ENCODE data around the gene ZNF317. TPM values are rescaled to one million over a fixed set of nuclear protein-coding genes. Genes with fewer than 3 reads are reported as not detected.
"Not testable (repeated sequence)": the region's sequence is repeated elsewhere in the genome, so short reads cannot be mapped to it uniquely, and the experiment has no call there.

ZNF317 gene
- polyA plus RNA-seq, 3 donors from 2014 or later, result 20.3 to 40.4 (median 21.5) TPM

DNA sequence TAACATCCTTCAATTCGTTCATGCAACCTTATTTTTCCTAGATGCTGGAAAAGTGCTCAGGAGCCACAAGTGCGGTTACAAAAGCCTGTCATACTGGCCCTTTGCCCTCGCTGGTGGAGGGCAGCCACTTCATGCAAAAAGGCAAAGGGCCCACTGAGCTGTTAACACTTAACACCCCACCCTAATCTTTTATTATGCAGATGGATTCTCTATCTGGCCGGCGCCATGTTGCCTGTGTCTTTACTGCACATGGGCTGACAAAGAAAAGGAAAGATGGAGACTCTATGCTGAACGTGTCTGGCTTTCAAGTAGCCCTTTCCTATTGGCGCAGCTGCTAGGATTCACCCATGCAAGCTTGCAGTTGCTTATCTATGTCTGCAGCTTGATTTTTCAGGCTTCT, 49.3 kb downstream of the ZNF317 start:
- Mint-ChIP-seq H3K9me3 (no peaks in the 10 kb centered on the region), H3K36me3 (peaks cover 0 to 7% (median 0%) of the 10 kb centered on the region in 3 donors), H3K4me1 (no peaks in the 10 kb centered on the region), H3K4me3 (no peak overlapping the region), H3K27me3 (ENCODE audit: low read depth in 3 of 3) (peaks cover 0 to 21% (median 10%) of the 10 kb centered on the region in 3 donors), H3K27ac (no peak overlapping the region)
- no peak for DNase-seq

DNA sequence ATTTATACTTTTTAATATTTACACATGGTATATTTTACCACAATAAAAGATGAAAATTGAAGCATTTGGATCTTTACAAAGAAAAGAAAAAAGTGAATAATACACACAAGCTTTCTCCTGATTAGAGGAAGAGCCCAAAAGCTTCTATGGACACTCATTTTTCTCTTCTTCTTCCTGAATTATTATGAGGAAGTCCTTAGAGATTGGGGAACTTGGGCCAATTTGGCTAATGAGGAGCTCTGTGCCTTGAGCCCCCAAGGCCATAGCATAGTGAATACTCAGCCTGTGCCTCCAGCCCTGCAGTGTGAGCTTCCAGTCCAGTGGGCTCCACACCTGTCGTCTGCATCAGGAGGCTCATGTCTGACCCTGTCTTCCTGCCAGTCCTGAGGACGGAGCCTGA, 57.8 kb downstream of the ZNF317 start:
- not testable (repeated sequence) for H3K27ac Mint-ChIP-seq, DNase-seq

GRCh38 chr19:9205501-9206113, 65.4 kb downstream of the ZNF317 start:
- no peak overlapping the region for H3K27ac Mint-ChIP-seq
- peaks cover 2 to 5% (median 2%) of the 10 kb centered on the region in 3 donors for H3K27me3 Mint-ChIP-seq (ENCODE audit: low read depth in 3 of 3)

More for the DNA sequence above, 57.8 kb downstream of the ZNF317 start:
- not testable (repeated sequence) for H3K4me1 Mint-ChIP-seq; H3K9me3 Mint-ChIP-seq; H3K36me3 Mint-ChIP-seq; H3K4me3 Mint-ChIP-seq; H3K27me3 Mint-ChIP-seq (ENCODE audit: low read depth in 3 of 3)

More at GRCh38 chr19:9205501-9206113, 65.4 kb downstream of the ZNF317 start:
- DNase-seq, result peak; percentile 58 to 59 (median 58)
- peak overlapping the region; percentile 40 to 63 (median 61) for H3K4me3 Mint-ChIP-seq
- no peaks in the 10 kb centered on the region for H3K36me3 Mint-ChIP-seq
- no peaks in the 10 kb centered on the region for H3K9me3 Mint-ChIP-seq
- H3K4me1 Mint-ChIP-seq, result peaks cover 1 to 10% of the 10 kb centered on the region in 2 donors

Other genes starting within 250 kb of the ZNF317 start
- gene MUC16, start 130.0 kb upstream of the ZNF317 start, polyA plus RNA-seq, result not detected
- not detected for gene OR1M1, start 53.3 kb upstream of the ZNF317 start, polyA plus RNA-seq
- not detected for gene OR7G2, start 32.9 kb upstream of the ZNF317 start, polyA plus RNA-seq
- not detected for gene OR7G1, start 24.6 kb upstream of the ZNF317 start, polyA plus RNA-seq
- not detected for gene OR7G3, start 13.4 kb upstream of the ZNF317 start, polyA plus RNA-seq
- gene OR7D2, start 38.6 kb downstream of the ZNF317 start, polyA plus RNA-seq, result not detected
- gene OR7D4, start 79.2 kb downstream of the ZNF317 start, polyA plus RNA-seq, result not detected
- not detected for gene OR7E24, start 110.5 kb downstream of the ZNF317 start, polyA plus RNA-seq
- gene ZNF699, start 169.4 kb downstream of the ZNF317 start, polyA plus RNA-seq, result 10 to 100 TPM in 2 of 3 donors, 1 to 10 TPM in 1; 8.1 to 11.0 (median 10.9) TPM
- 10 to 100 TPM; 12.3 to 26.4 (median 16.4) TPM for gene ZNF559, start 183.8 kb downstream of the ZNF317 start, polyA plus RNA-seq
- gene ZNF177, start 222.6 kb downstream of the ZNF317 start, polyA plus RNA-seq, result under 1 TPM in 1 of 3 donors, not detected in 2; 0.52 TPM